Natural killer cell treated with Interleukin-12 subunit alpha and Interleukin-12 subunit beta and Interleukin-15 and Interleukin-18, amount 100 ng/mL, for 72 hours (primary cell): ENCODE measurements around the gene SEZ6L. TPM values are rescaled to one million over a fixed set of nuclear protein-coding genes. Genes with fewer than 3 reads are reported as not detected.
A peak's percentile ranks its signal among the peaks of the same experiment; 100 is the strongest.

ENCODE experiments used
- ATAC-seq, 2 donors: fragments of 150-1000 bp; cut with Tn5 transposase in 1 of 2; sonication (Bioruptor Pico), chemical (Tn5 transposase) in 1 of 2; 2 replicates each; pipeline ENCODE4 v1.10.0; 2021
- DNase-seq: peaks from one replicate; pipeline ENCODE4 v3.0.0; 2022; ENCODE audit warnings: low spot score
- H3K27ac Mint-ChIP-seq, 2 donors: 1 replicate in 1 of 2; 2 replicates in 1 of 2; pipeline ENCODE4 v1.8.0; 2022; ENCODE audit warnings: mixed read lengths in 2 of 2, mild to moderate bottlenecking in 1 of 2, moderate library complexity in 1 of 2
- H3K27me3 Mint-ChIP-seq, 2 donors: 1 replicate in 1 of 2; 2 replicates in 1 of 2; pipeline ENCODE4 v1.8.0; 2022; ENCODE audit warnings: mixed read lengths in 2 of 2
- H3K36me3 Mint-ChIP-seq: one replicate; pipeline ENCODE4 v1.8.0; 2022; ENCODE audit warnings: mixed read lengths
- H3K4me1 Mint-ChIP-seq, 2 donors: 1 replicate in 1 of 2; 2 replicates in 1 of 2; pipeline ENCODE4 v1.8.0; 2022; ENCODE audit warnings: low read depth in 2 of 2, mixed read lengths in 2 of 2, mild to moderate bottlenecking in 1 of 2
- H3K4me3 Mint-ChIP-seq: one replicate; pipeline ENCODE4 v1.8.0; 2022; ENCODE audit warnings: mixed read lengths
- H3K9me3 Mint-ChIP-seq: 2 replicates; pipeline ENCODE4 v1.8.0; 2022; ENCODE audit warnings: mixed read lengths
- total RNA-seq, 2 donors: library from RNA; stranded (reverse); gene quantifications; one replicate each; pipeline ENCODE4 v1.2.3, GENCODE V29; 2022

The SEZ6L gene
- total RNA-seq, 2 donors from 2014 or later, result not detected

GRCh38 chr22:26281941-26282340 lies 112.7 kb downstream of the SEZ6L start:
- H3K4me3 Mint-ChIP-seq, result no peak overlapping the region
- DNase-seq (no peak), ATAC-seq (no peak)
- H3K9me3 Mint-ChIP-seq, result no peaks in the 10 kb centered on the region
- H3K36me3 Mint-ChIP-seq, result no peaks in the 10 kb centered on the region
- peaks cover 20 to 35% of the 10 kb centered on the region in 2 donors for H3K27me3 Mint-ChIP-seq
- H3K27ac Mint-ChIP-seq, result peak overlapping the region in 1 of 2 donors; percentile 26
- peaks cover under 1 to 4% of the 10 kb centered on the region in 2 donors for H3K4me1 Mint-ChIP-seq

- no peak overlapping the region for H3K27ac Mint-ChIP-seq
- ATAC-seq (no peak), DNase-seq (no peak)
- peaks cover 12% of the 10 kb centered on the region in 2 donors for H3K4me1 Mint-ChIP-seq
- peaks cover 18 to 24% of the 10 kb centered on the region in 2 donors for H3K27me3 Mint-ChIP-seq
- H3K4me3 Mint-ChIP-seq, result no peak overlapping the region
- H3K9me3 Mint-ChIP-seq, result no peaks in the 10 kb centered on the region
- no peaks in the 10 kb centered on the region for H3K36me3 Mint-ChIP-seq
These were observed 114.1 kb downstream of the SEZ6L start for GRCh38 chr22:26283330-26283729.

GRCh38 chr22:26285632-26286031 lies 116.4 kb downstream of the SEZ6L start:
- peaks cover 12% of the 10 kb centered on the region in 2 donors for H3K4me1 Mint-ChIP-seq
- no peaks in the 10 kb centered on the region for H3K36me3 Mint-ChIP-seq
- H3K9me3 Mint-ChIP-seq, result no peaks in the 10 kb centered on the region
- H3K27me3 Mint-ChIP-seq, result peaks cover 18% of the 10 kb centered on the region in 2 donors
- no peak overlapping the region for H3K27ac Mint-ChIP-seq
- no peak for ATAC-seq
- no peak for DNase-seq
- no peak overlapping the region for H3K4me3 Mint-ChIP-seq

GRCh38 chr22:26286091-26286820 lies 117.0 kb downstream of the SEZ6L start:
- H3K27ac Mint-ChIP-seq, result no peak overlapping the region
- ATAC-seq (no peak), DNase-seq (no peak)
- peaks cover 18% of the 10 kb centered on the region in 2 donors for H3K27me3 Mint-ChIP-seq
- H3K4me1 Mint-ChIP-seq, result peaks cover 12% of the 10 kb centered on the region in 2 donors
- no peak overlapping the region for H3K4me3 Mint-ChIP-seq
- H3K9me3 Mint-ChIP-seq, result no peaks in the 10 kb centered on the region
- no peaks in the 10 kb centered on the region for H3K36me3 Mint-ChIP-seq

GRCh38 chr22:26287382-26288225 lies 118.3 kb downstream of the SEZ6L start:
- ATAC-seq (peak in 1 of 2 donors; percentile 46), DNase-seq (no peak)
- Mint-ChIP-seq H3K9me3 (no peaks in the 10 kb centered on the region), H3K27me3 (peaks cover 7 to 12% of the 10 kb centered on the region in 2 donors), H3K27ac (no peak overlapping the region), H3K4me3 (no peak overlapping the region), H3K36me3 (no peaks in the 10 kb centered on the region), H3K4me1 (peaks cover 12% of the 10 kb centered on the region in 2 donors)

- H3K27ac Mint-ChIP-seq, result no peak overlapping the region
- H3K4me1 Mint-ChIP-seq, result peaks cover 17 to 19% of the 10 kb centered on the region in 2 donors
- no peak overlapping the region for H3K4me3 Mint-ChIP-seq
- no peaks in the 10 kb centered on the region for H3K9me3 Mint-ChIP-seq
- peaks cover 0 to 12% of the 10 kb centered on the region in 2 donors for H3K27me3 Mint-ChIP-seq
- H3K36me3 Mint-ChIP-seq, result no peaks in the 10 kb centered on the region
- no peak for DNase-seq
- no peak for ATAC-seq
These were observed 120.4 kb downstream of the SEZ6L start for GRCh38 chr22:26289611-26290101.

- H3K4me1 Mint-ChIP-seq, result peaks cover 22 to 26% of the 10 kb centered on the region in 2 donors
- no peaks in the 10 kb centered on the region for H3K9me3 Mint-ChIP-seq
- ATAC-seq (no peak), DNase-seq (no peak)
- no peak overlapping the region for H3K4me3 Mint-ChIP-seq
- H3K36me3 Mint-ChIP-seq, result no peaks in the 10 kb centered on the region
- H3K27me3 Mint-ChIP-seq, result peaks cover 0 to 6% of the 10 kb centered on the region in 2 donors
- H3K27ac Mint-ChIP-seq, result no peak overlapping the region
These were observed 122.8 kb downstream of the SEZ6L start for GRCh38 chr22:26291940-26292666.

GRCh38 chr22:26292667-26292995 lies 123.4 kb downstream of the SEZ6L start:
- Mint-ChIP-seq H3K4me1 (peaks cover 21 to 23% of the 10 kb centered on the region in 2 donors), H3K27ac (no peak overlapping the region), H3K4me3 (no peak overlapping the region), H3K36me3 (no peaks in the 10 kb centered on the region), H3K27me3 (peaks cover 0 to 6% of the 10 kb centered on the region in 2 donors), H3K9me3 (no peaks in the 10 kb centered on the region)
- DNase-seq, result no peak
- ATAC-seq, result no peak

GRCh38 chr22:26295563-26296126 lies 126.4 kb downstream of the SEZ6L start:
- DNase-seq (no peak), ATAC-seq (no peak)
- no peaks in the 10 kb centered on the region for H3K27me3 Mint-ChIP-seq
- H3K27ac Mint-ChIP-seq, result peak overlapping the region; percentile 84 to 92
- H3K9me3 Mint-ChIP-seq, result no peaks in the 10 kb centered on the region
- peaks cover 14 to 16% of the 10 kb centered on the region in 2 donors for H3K4me1 Mint-ChIP-seq
- H3K36me3 Mint-ChIP-seq, result no peaks in the 10 kb centered on the region
- H3K4me3 Mint-ChIP-seq, result no peak overlapping the region

GRCh38 chr22:26298605-26299310 lies 129.5 kb downstream of the SEZ6L start:
- H3K27me3 Mint-ChIP-seq, result peaks cover 10 to 14% of the 10 kb centered on the region in 2 donors
- no peak overlapping the region for H3K4me3 Mint-ChIP-seq
- DNase-seq, result no peak
- peaks cover 14 to 16% of the 10 kb centered on the region in 2 donors for H3K4me1 Mint-ChIP-seq
- H3K9me3 Mint-ChIP-seq, result no peaks in the 10 kb centered on the region
- H3K36me3 Mint-ChIP-seq, result no peaks in the 10 kb centered on the region
- ATAC-seq, result no peak
- H3K27ac Mint-ChIP-seq, result no peak overlapping the region

GRCh38 chr22:26302726-26303125 lies 133.5 kb downstream of the SEZ6L start:
- ATAC-seq (no peak), DNase-seq (no peak)
- no peaks in the 10 kb centered on the region for H3K9me3 Mint-ChIP-seq
- H3K4me3 Mint-ChIP-seq, result no peak overlapping the region
- no peaks in the 10 kb centered on the region for H3K4me1 Mint-ChIP-seq
- H3K36me3 Mint-ChIP-seq, result no peaks in the 10 kb centered on the region
- peaks cover 24 to 31% of the 10 kb centered on the region in 2 donors for H3K27me3 Mint-ChIP-seq
- H3K27ac Mint-ChIP-seq, result no peak overlapping the region

GRCh38 chr22:26303475-26303874 lies 134.2 kb downstream of the SEZ6L start:
- Mint-ChIP-seq H3K4me1 (no peaks in the 10 kb centered on the region), H3K36me3 (no peaks in the 10 kb centered on the region), H3K4me3 (no peak overlapping the region), H3K9me3 (no peaks in the 10 kb centered on the region), H3K27ac (no peak overlapping the region), H3K27me3 (peaks cover 31 to 36% of the 10 kb centered on the region in 2 donors)
- ATAC-seq (no peak), DNase-seq (no peak)

GRCh38 chr22:26304730-26305129 lies 135.5 kb downstream of the SEZ6L start:
- no peak for ATAC-seq
- no peak for DNase-seq
- H3K4me3 Mint-ChIP-seq, result no peak overlapping the region
- no peak overlapping the region for H3K27ac Mint-ChIP-seq
- no peaks in the 10 kb centered on the region for H3K9me3 Mint-ChIP-seq
- H3K36me3 Mint-ChIP-seq, result no peaks in the 10 kb centered on the region
- H3K4me1 Mint-ChIP-seq, result no peaks in the 10 kb centered on the region
- H3K27me3 Mint-ChIP-seq, result peaks cover 31 to 36% of the 10 kb centered on the region in 2 donors
